Thyroid gland (tissue), 4 donors: ENCODE results near the gene KAT7.

Experiments used
- POLR2A ChIP-seq, 2 donors: fragments of 450-650 bp; IDR thresholded peaks; one replicate each; pipeline ENCODE4 v1.6.1; 2017; ENCODE audit warnings: antibody characterized with exemption in 2 of 2, mild to moderate bottlenecking in 2 of 2, moderate library complexity in 1 of 2
- TF ChIP-seq, protein P1 (sequence below), 6 experiments: fragments of 200-600 bp in 3 of 6; fragments of 450-650 bp in 3 of 6; sonication (generic) in 3 of 6; IDR thresholded peaks; one replicate each; pipeline ENCODE4 v1.5.1; 2016 to 2019; ENCODE audit warnings: antibody characterized with exemption in 6 of 6, mild to moderate bottlenecking in 2 of 6, inconsistent platforms in 1 of 6, moderate library complexity in 1 of 6

DNA sequence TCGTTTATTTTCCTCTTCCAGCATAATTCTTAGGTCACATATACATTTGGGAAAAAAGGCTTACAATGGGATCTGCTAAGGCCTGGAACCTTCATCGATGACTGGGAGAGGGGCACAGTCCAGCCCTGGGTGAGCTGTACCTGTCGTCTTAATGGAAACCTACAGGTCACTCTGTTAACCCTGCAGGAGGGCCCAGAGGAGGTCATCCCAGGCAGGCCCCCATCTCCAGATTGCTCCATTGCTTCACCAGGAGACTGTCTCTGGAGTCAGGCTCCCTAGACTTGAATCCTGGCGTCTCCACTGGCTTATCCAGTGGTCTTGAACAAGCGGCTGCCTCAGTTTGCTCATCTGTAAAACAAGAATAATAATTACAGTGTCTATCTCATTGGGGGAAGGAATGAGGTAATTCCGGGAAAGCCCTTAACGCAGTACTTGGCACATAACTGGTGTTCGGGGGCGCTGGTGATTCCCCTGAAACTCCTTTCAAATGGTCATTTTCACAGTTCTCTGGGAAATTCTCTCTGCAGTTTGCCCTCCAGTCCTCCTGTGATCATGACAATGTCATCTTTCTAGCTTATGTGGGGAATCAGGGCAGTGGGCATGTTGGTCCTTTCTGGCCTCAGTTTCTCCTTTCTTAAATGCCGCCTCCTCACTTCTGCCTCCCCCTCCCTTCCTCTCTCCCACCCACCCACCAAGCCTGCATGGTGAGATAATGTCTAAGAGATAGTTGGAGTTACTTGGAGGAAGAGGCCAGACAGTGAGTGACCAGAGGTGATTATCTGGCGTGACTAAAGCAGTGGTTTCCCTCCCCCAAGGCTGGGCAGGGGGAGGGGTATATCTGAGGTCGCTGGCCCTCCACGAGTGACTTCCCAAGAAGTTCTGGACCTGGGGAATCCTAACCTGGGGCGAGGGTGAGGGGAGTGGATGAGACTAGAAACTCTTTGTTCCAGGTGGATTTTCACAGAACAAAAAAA, 90.7 kb downstream of the KAT7 start:
- TF ChIP-seq, protein P1, sequence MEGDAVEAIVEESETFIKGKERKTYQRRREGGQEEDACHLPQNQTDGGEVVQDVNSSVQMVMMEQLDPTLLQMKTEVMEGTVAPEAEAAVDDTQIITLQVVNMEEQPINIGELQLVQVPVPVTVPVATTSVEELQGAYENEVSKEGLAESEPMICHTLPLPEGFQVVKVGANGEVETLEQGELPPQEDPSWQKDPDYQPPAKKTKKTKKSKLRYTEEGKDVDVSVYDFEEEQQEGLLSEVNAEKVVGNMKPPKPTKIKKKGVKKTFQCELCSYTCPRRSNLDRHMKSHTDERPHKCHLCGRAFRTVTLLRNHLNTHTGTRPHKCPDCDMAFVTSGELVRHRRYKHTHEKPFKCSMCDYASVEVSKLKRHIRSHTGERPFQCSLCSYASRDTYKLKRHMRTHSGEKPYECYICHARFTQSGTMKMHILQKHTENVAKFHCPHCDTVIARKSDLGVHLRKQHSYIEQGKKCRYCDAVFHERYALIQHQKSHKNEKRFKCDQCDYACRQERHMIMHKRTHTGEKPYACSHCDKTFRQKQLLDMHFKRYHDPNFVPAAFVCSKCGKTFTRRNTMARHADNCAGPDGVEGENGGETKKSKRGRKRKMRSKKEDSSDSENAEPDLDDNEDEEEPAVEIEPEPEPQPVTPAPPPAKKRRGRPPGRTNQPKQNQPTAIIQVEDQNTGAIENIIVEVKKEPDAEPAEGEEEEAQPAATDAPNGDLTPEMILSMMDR (IDR thresholded peaks at IDR 0.05) = no peak
- TF ChIP-seq POLR2A (IDR thresholded peaks at IDR 0.05) = no peak
